Fibroblast of the aortic adventitia (primary cell): ENCODE results near the gene ZNF521. TPM values are rescaled to one million over a fixed set of nuclear protein-coding genes. Genes with fewer than 3 reads are reported as not detected.

Experiments used
- DNase-seq: peaks from one replicate; pipeline ENCODE4 v3.0.0-alpha.2; 2010; ENCODE audit warnings: low read depth
- H3K4me3 ChIP-seq: 2 replicates; pipeline ENCODE4 v1.5.1; 2011; ENCODE audit warnings: low read depth, mild to moderate bottlenecking, control low read depth, low read length, moderate library complexity
- CTCF ChIP-seq: IDR thresholded peaks from 2 replicates; pipeline ENCODE4 v1.5.1; 2011; ENCODE audit warnings: mild to moderate bottlenecking, low read length, control low read depth, inconsistent platforms; ENCODE audit not compliant: insufficient read depth
- total RNA-seq: library from RNA; depleted of rRNA; stranded (reverse); fragments of >200 nt; gene quantifications from 2 replicates; pipeline ENCODE4 v1.2.3, GENCODE V29; 2012; ENCODE audit warnings: low replicate concordance

Gene ZNF521
- total RNA-seq, 1 donor = 35.7 TPM

GRCh38 chr18:25140962-25141308 lies 211.0 kb downstream of the ZNF521 start:
- no peak overlapping the region for H3K4me3 ChIP-seq

GRCh38 chr18:25140124-25140961 lies 211.6 kb downstream of the ZNF521 start:
- no peak for TF ChIP-seq CTCF
- H3K4me3 ChIP-seq = no peak overlapping the region
- peak; percentile 76 for DNase-seq

More at GRCh38 chr18:25140962-25141308, 211.0 kb downstream of the ZNF521 start:
- TF ChIP-seq CTCF = no peak
- DNase-seq = no peak

GRCh38 chr18:25137197-25137472 lies 214.8 kb downstream of the ZNF521 start:
- TF ChIP-seq CTCF = no peak
- DNase-seq = peak; percentile 22
- H3K4me3 ChIP-seq = no peak overlapping the region

DNA sequence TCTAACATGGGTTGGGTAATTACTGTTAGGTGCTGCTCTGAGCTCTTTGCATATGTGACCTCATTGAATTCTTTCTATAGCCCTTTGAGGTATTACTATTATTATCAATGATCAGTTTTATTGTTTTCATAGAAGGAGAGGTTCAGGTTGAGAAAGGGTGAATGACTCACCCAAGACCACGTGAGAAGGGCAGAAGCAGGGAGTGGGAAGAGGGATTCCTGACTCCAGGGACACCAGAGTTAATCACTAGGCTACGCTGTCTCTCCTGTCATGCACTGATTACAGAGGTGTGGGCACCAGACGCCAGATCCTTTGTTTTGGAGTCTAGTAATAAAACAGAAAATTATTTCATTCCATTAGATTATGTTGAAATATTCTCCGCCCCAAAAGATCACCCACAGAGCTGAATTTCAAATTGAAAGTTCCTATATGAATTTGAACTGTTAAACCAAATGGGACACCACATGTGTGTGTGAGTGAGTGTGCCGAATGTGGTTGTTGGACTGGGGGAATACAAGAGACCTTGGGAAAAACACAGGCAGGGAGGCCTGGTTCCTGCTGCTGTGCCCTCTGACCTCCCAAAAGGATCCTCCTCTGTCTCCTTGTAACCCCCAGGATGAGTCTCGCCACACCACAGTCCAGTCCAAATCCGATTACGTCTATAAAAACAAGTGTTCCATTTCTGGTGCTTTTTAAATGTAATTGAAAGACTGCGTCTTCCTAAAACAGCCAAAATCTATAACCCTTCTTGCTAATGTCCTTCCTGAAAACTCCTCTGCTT lies 215.4 kb downstream of the ZNF521 start:
- DNase-seq = peak; percentile 19
- no peak for TF ChIP-seq CTCF

DNA sequence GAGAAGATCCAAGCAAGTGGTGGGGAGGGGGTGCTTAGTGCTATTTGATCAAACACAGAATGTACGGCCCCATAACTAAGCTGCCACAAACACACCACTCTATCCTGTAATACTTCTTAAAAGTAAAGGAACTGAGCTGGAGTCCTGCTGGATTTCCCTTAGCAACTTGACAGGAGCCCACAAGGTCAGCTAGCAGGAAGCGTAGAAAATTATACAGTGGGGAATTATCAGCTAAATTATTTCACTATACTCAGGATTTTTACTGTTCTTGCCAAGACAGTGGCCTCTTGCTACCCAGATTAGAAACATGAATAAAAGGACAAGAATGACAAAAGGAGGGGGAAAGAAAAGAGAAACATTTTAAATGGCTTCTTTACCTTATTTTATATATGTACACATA lies 217.1 kb downstream of the ZNF521 start:
- no peak for TF ChIP-seq CTCF
- DNase-seq = no peak
- H3K4me3 ChIP-seq = no peak overlapping the region

More for the DNA sequence above, 215.4 kb downstream of the ZNF521 start:
- H3K4me3 ChIP-seq = no peak overlapping the region

DNA sequence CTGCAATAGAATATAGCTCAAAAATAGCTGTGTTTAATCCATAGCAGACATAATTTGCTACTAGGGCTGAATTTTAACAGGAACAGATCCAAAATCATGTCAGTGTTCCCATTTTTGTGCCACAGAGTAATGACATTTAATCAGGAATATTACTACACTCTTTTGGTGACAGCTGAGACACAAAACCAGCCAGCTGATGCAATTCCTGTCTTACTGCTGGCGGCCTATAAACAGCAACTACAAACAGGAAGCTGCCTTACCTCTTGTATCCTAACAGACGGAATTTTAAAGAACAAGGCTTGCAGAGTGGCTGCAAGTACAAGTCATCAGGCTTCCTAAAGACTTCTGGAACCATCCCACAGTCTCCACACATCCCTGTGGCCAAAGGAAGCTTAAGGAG lies 218.1 kb downstream of the ZNF521 start:
- TF ChIP-seq CTCF = no peak
- DNase-seq = no peak
- no peak overlapping the region for H3K4me3 ChIP-seq
